HepG2 (cell line): ENCODE results near the gene WDR31. TPM values are rescaled to one million over a fixed set of nuclear protein-coding genes. Genes with fewer than 3 reads are reported as not detected.
A peak's percentile ranks its signal among the peaks of the same experiment; 100 is the strongest.

Experiments used
- AKAP8 ChIP-seq: sonication (generic); formaldehyde crosslinking; IDR thresholded peaks from 2 replicates; pipeline ENCODE4 v1.5.1; 2020; ENCODE audit warnings: mild to moderate bottlenecking, missing genetic modification reagents
- ARNTL ChIP-seq: sonication (generic); formaldehyde crosslinking; IDR thresholded peaks from 2 replicates; pipeline ENCODE4 v1.4.0; 2020; ENCODE audit warnings: mild to moderate bottlenecking, missing genetic modification reagents
- JDP2 ChIP-seq: sonication (generic); formaldehyde crosslinking; IDR thresholded peaks from 2 replicates; pipeline ENCODE4 v1.8.1; 2022; ENCODE audit warnings: missing genetic modification reagents, borderline replicate concordance
- NFATC3 ChIP-seq: sonication (generic); formaldehyde crosslinking; IDR thresholded peaks from 2 replicates; pipeline ENCODE4 v1.5.1; 2020; ENCODE audit warnings: mild to moderate bottlenecking, missing genetic modification reagents
- NR0B2 ChIP-seq: sonication (generic); formaldehyde crosslinking; IDR thresholded peaks from 2 replicates; pipeline ENCODE4 v1.4.0; 2020; ENCODE audit warnings: mild to moderate bottlenecking, missing genetic modification reagents
- PBX2 ChIP-seq: IDR thresholded peaks from 2 replicates; pipeline ENCODE4 v1.6.1; 2016; ENCODE audit warnings: control low read depth
- PHF8 ChIP-seq: sonication (generic); formaldehyde crosslinking; IDR thresholded peaks from 2 replicates; pipeline ENCODE4 v1.5.0; 2020; ENCODE audit warnings: missing genetic modification reagents
- POGZ ChIP-seq: sonication (generic); formaldehyde crosslinking; IDR thresholded peaks from 2 replicates; pipeline ENCODE4 v1.4.0; 2020; ENCODE audit warnings: mild to moderate bottlenecking, missing genetic modification reagents
- RFX3 ChIP-seq: IDR thresholded peaks from 2 replicates; pipeline ENCODE4 v1.6.1; 2016; ENCODE audit warnings: missing biosample characterization, missing genetic modification reagents
- SETDB1 ChIP-seq: sonication (generic); formaldehyde crosslinking; IDR thresholded peaks from 2 replicates; pipeline ENCODE4 v1.5.1; 2020; ENCODE audit warnings: missing genetic modification reagents, mild to moderate bottlenecking, borderline replicate concordance
- XBP1 ChIP-seq: sonication (generic); formaldehyde crosslinking; IDR thresholded peaks from 2 replicates; pipeline ENCODE4 v1.5.0; 2020; ENCODE audit warnings: missing genetic modification reagents
- ZC3H13 ChIP-seq: sonication (generic); formaldehyde crosslinking; IDR thresholded peaks from 2 replicates; pipeline ENCODE4 v1.8.1; 2023; ENCODE audit warnings: mild to moderate bottlenecking, missing genetic modification reagents, moderate library complexity
- ZFP91 ChIP-seq: sonication (generic); formaldehyde crosslinking; IDR thresholded peaks from 2 replicates; pipeline ENCODE4 v1.9.0; 2022; ENCODE audit warnings: missing genetic modification reagents, mild to moderate bottlenecking, borderline replicate concordance
- ZNF101 ChIP-seq: sonication (generic); formaldehyde crosslinking; IDR thresholded peaks from 2 replicates; pipeline ENCODE4 v1.4.0; 2020; ENCODE audit warnings: mild to moderate bottlenecking, low read depth, missing genetic modification reagents, borderline replicate concordance
- ZNF17 ChIP-seq: sonication (generic); formaldehyde crosslinking; IDR thresholded peaks from 2 replicates; pipeline ENCODE4 v1.5.0; 2020; ENCODE audit warnings: mild to moderate bottlenecking, missing genetic modification reagents
- ZNF275 ChIP-seq: sonication (generic); formaldehyde crosslinking; IDR thresholded peaks from 2 replicates; pipeline ENCODE4 v1.8.0; 2022; ENCODE audit warnings: missing genetic modification reagents, mild to moderate bottlenecking, inconsistent platforms, borderline replicate concordance
- ZNF280D ChIP-seq: sonication (generic); formaldehyde crosslinking; IDR thresholded peaks from 2 replicates; pipeline ENCODE4 v1.5.1; 2020; ENCODE audit warnings: mild to moderate bottlenecking, missing genetic modification reagents
- ZNF367 ChIP-seq: sonication (generic); formaldehyde crosslinking; IDR thresholded peaks from 2 replicates; pipeline ENCODE4 v1.4.0; 2020; ENCODE audit warnings: missing genetic modification reagents, borderline replicate concordance
- ZSCAN25 ChIP-seq: sonication (generic); formaldehyde crosslinking; IDR thresholded peaks from 2 replicates; pipeline ENCODE4 v1.8.0; 2022; ENCODE audit warnings: mild to moderate bottlenecking, missing genetic modification reagents
- ZSCAN5A ChIP-seq: sonication (generic); formaldehyde crosslinking; IDR thresholded peaks from 2 replicates; pipeline ENCODE4 v1.8.0; 2022; ENCODE audit warnings: mild to moderate bottlenecking, missing genetic modification reagents, borderline replicate concordance
- polyA plus RNA-seq, 8 experiments: library from polyadenylated mRNA; depleted of rRNA in 3 of 8; stranded (reverse) in 7 of 8; unstranded in 1 of 8; fragments of >200 nt; fragmentation: Illumina TruSeq in 4 of 8; extraction: Trizol in 4 of 8; gene quantifications; 2 replicates each; pipeline versions ENCODE4 v1.2.1 to v1.2.3, GENCODE V29; 2011 to 2016; ENCODE audit warnings: low read depth in 4 of 8, missing spikeins in 1 of 8, mixed read lengths in 1 of 8; ENCODE audit not compliant: insufficient read depth in 1 of 8
- total RNA-seq, 5 experiments: library from RNA; depleted of rRNA; stranded (reverse); fragments of >200 nt; fragmentation: Illumina TruSeq; extraction: Trizol; gene quantifications; 2 replicates each; pipeline ENCODE4 v1.2.3, GENCODE V29; 2016; ENCODE audit warnings: low read depth in 1 of 5

The WDR31 gene
- total and polyA plus RNA-seq, 2 of the 13 experiments (the other 11 are each of a cell fraction or from before 2014, with no cell fraction given), result 0.33 to 1.7 TPM

- TF ChIP-seq SETDB1 (CRISPR knock-in tag), result no peak
- TF ChIP-seq JDP2 (CRISPR knock-in tag), result no peak
- TF ChIP-seq ARNTL (CRISPR knock-in tag), result peak; percentile 77; the same call in 1 of the 2 replicates
- TF ChIP-seq ZFP91 (CRISPR knock-in tag), result peak; percentile 96
- peak; percentile 14; the same call in 1 of the 2 replicates for TF ChIP-seq XBP1 (CRISPR knock-in tag)
- TF ChIP-seq PBX2 (CRISPR knock-in tag), result no peak
- TF ChIP-seq AKAP8 (CRISPR knock-in tag), result no peak; the same call in 1 of the 2 replicates
- peak; percentile 88 for TF ChIP-seq ZNF280D (CRISPR knock-in tag)
- TF ChIP-seq PHF8 (CRISPR knock-in tag), result peak; percentile 88
- TF ChIP-seq ZSCAN25, result 0 out of 2 replicates have a peak, but pooled peaks have one; percentile 49
- TF ChIP-seq ZNF17 (CRISPR knock-in tag), result no peak
- peak; percentile 78; the same call in 1 of the 2 replicates for TF ChIP-seq ZC3H13 (CRISPR knock-in tag)
- peak; percentile 95 for TF ChIP-seq RFX3 (CRISPR knock-in tag)
- TF ChIP-seq ZNF367, result no peak
- peak; percentile 97 for TF ChIP-seq POGZ (CRISPR knock-in tag)
- TF ChIP-seq ZNF101 (CRISPR knock-in tag), result no peak
- TF ChIP-seq ZSCAN5A (CRISPR knock-in tag), result no peak
- TF ChIP-seq ZNF275, result peak; percentile 23; the same call in 1 of the 2 replicates
- TF ChIP-seq NR0B2 (CRISPR knock-in tag), result peak; percentile 49; the same call in 1 of the 2 replicates
- no peak for TF ChIP-seq NFATC3
These were observed at the start of gene WDR31 (continued) for GRCh38 chr9:113340011-113340699.
